ENCODE results near the gene LENG9.

- TF ChIP-seq CTCF (IDR thresholded peaks at IDR 0.05; ENCODE audit: poor library complexity) (no peak), EZH2 (IDR thresholded peaks at IDR 0.05; ENCODE audit: borderline replicate concordance) (no peak)
These were observed 39.0 kb upstream of the LENG9 start, which contains the start of gene LAIR2 for GRCh38 chr19:54502518-54503048.

Measured in hepatocyte (in vitro differentiated cells).